Endometrial microvascular endothelial cells (primary cell): ENCODE data around the gene ADNP. TPM values are rescaled to one million over a fixed set of nuclear protein-coding genes. Genes with fewer than 3 reads are reported as not detected.
"Not testable (repeated sequence)": the region's sequence is repeated elsewhere in the genome, so short reads cannot be mapped to it uniquely, and the experiment has no call there.

Source experiments
- in situ Hi-C: cut with HindIII; loops from 2 replicates; pipeline ENCODE4 v1.10.0; 2017; ENCODE audit warnings: low sequenced_read_pairs, low pct_unique_long_range_greater_than_20kb; ENCODE audit errors: inconsistent ontology term
- total RNA-seq: library from RNA; depleted of rRNA; stranded (reverse); fragments of >200 nt; gene quantifications from one replicate; pipeline ENCODE4 v1.2.3, GENCODE V29; 2015; ENCODE audit errors: inconsistent ontology term

Gene ADNP
- 29.5 TPM for total RNA-seq

GRCh38 chr20:50931306-50932015 is at the start of gene ADNP:
Gene ADNP, minus strand, starts transcription at chr20:50931437. Its CDS starts 27,441 bp downstream, at chr20:50903996.
- in situ Hi-C loops, result no loop called here

DNA sequence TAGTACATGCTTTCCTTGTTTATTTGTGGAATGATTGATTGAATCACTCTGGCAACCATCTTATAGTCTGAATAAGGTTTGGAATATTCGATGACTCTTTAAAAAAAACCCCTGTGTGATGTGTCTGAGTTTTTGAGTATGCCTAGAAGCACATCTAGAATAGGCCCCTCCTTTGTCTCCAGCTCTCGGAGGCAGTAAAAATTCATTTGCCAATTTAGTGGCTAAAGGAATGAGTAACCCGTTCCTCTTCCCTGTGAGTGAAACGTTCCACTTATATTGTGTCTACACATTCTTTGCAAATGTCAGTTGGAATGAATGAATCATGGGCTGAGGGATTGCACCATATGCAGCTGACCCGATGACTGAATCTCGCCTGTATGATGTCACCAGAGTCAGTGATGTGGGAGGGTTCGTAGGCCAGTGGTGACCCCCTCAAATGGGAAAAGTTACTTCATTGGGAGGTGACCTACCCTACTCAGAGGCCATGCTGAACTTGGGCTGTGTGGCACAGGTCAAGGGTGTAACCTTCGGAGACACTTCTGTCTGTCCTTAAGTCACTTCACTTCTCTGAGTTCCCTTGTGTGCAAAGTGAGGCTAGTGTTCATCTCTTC is 48.9 kb upstream of the ADNP start:
- in situ Hi-C loops, result no loop called here

DNA sequence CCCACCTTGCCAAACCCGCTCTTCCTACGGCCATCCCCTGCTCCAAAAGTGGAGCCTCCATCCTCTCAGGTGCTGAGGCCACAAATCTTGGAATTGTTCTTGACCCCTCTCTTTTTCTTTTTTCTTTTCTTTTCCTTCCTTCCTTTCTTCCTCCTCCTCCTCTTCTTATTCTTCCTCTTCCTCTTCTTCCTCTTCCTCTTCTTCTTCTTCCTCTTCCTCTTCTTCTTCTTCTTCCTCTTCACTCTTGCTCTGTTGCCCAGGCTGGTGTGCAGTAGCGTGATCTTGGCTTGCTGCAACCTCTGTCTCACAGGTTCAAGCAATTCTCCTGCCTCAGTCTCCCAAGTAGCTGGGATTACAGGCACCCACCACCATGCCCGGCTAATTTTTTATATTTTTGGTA is 47.3 kb upstream of the ADNP start:
- in situ Hi-C loops, result not testable (repeated sequence)

- in situ Hi-C loops, result no loop called here
These were observed 46.1 kb upstream of the ADNP start for GRCh38 chr20:50977066-50978021.

DNA sequence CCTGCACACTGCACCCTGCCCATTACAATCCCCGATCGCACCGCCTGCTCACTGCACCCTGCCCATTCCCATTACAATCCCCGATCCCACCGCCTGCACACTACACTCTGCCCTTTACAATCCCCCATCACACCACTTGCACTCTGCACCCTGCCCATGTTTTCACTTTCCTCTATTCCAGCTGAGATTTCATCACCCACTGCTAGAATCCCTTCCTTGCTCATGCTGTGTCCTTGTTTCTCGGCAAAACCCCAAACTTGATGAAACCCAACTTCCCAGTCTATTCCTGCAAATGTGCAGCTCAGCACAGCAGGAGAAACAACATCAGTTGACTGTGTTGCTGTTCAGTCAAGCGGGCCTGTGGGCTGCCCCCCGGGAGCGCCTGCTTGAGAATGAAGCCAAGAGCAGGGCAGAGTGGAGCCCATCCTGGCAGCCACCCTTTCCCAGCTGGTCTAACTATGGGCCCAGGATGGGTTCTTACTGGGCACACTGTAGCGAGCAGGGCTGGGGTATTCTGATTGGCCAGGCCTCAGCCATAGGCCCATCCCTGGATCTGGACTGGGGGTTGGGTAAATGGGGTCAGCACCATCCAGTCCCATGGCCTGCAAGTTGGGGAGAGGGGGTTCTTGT is 44.6 kb upstream of the ADNP start:
- in situ Hi-C loops, result no loop called here

DNA sequence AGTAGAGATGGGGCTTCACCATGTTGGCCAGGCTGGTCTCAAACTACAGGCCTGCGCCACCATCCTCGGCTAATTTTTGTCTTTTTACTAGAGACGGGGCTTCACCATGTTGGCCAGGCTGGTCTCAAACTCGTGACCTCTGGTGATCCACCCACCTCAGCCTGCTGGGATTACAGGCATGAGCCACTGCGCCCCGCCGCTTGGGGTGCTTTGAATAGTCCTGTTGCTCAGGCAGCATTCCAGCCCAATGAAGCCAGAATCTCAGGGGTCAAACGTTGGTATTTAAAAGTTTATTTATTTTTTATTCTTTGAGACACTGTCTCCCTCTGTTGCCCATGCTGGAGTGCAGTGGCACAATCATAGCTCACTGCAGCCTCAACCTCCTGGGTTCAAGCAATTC is 38.7 kb upstream of the ADNP start:
- in situ Hi-C loops, result no loop called here

DNA sequence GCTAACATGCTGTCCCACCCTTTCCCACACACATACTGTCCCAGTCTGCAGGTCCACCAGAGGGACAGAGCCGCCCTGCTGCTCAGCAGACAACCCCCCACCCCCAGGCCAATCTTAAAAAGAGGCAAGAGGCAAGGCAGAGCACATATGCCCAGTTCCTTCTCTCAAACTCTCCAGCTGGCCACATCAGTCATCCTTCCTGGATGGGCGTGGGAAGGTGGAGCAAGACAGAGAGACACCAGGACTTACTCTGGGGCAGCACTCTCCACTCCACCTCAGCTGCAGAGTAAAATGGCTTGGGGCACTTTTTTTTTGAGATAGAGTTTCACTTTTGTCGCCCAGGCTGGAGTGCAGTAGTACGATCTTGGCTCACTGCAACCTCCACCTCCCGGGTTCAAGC is 38.2 kb upstream of the ADNP start:
- in situ Hi-C loops, result no loop called here

DNA sequence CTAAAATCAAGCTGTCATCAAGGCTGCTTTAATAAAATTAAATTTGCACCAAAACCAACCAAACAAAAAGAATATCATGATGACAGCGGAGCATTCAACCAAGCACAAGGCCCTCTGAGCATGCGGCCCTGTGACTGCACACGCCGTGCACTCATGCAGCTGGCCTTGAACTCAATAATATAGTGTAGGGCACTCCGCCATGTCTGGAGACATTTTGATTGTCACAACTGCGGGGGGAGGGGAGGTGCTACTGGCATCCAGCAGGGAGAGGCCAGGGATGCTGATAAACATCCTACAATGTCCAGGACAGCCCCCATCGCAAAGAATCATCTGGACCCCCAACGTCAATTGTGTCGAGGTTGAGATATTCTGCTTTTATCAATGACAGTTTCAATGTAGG is 37.1 kb upstream of the ADNP start:
- in situ Hi-C loops, result no loop called here

- in situ Hi-C loops, result no loop called here
These were observed 36.3 kb upstream of the ADNP start for GRCh38 chr20:50967586-50967985.

DNA sequence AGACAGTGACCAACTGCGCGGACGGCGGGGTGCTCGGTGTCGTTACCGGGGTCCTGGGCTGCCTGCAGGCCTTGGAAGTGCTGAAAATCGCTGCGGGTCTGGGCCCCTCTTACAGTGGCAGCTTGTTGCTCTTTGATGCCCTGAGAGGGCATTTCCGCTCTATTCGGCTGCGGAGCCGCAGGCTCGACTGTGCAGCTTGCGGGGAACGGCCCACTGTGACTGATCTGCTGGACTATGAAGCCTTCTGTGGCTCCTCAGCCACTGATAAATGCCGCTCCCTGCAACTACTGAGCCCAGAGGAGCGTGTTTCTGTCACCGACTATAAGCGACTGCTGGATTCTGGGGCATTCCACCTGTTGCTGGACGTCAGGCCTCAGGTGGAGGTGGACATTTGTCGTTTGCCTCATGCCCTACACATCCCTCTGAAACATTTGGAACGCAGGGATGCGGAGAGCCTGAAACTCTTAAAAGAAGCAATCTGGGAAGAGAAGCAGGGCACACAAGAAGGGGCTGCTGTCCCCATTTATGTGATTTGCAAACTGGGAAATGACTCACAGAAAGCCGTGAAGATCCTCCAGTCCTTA is 28.4 kb upstream of the ADNP start:
- in situ Hi-C loops, result no loop called here

DNA sequence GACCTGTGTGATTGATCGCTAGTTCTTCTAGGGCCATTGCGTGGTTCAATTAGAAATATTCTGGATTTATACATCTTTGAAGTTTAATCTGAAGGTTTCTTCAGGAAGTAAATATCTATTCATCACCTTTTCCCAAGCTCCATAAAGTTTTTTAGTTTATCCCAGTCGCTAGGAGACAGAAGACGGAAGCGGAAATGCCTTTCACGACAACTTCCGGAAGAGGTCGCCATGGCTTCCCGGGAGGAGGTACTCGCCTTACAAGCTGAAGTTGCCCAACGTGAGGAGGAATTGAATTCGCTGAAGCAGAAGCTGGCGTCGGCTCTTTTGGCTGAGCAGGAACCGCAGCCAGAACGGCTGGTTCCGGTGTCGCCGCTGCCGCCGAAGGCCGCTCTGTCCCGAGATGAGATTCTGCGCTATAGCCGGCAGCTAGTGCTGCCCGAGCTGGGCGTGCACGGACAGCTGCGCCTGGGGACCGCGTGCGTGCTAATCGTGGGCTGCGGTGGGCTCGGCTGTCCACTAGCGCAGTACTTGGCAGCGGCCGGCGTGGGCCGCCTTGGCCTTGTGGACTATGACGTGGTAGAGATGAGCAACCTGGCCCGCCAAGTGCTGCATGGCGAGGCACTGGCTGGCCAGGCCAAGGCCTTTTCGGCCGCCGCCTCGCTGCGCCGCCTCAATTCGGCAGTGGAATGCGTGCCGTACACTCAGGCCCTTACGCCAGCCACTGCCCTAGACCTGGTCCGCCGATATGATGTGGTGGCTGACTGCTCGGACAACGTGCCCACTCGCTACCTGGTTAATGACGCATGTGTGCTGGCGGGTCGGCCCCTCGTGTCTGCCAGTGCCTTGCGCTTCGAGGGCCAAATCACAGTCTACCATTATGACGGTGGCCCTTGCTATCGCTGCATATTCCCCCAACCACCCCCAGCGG is 27.6 kb upstream of the ADNP start, which contains the start of gene MOCS3:
Gene MOCS3 (plus strand): TSS at position 204 of the 928 bp plus-strand sequence. CDS start 25 bp downstream, at position 229.
- in situ Hi-C loops, result no loop called here

- in situ Hi-C loops, result no loop called here
These were observed 26.8 kb upstream of the ADNP start, which contains the start of gene DPM1 for GRCh38 chr20:50957798-50958614. Gene DPM1, minus strand, starts transcription at chr20:50958532. Its CDS starts 9 bp downstream, at chr20:50958523.

DNA sequence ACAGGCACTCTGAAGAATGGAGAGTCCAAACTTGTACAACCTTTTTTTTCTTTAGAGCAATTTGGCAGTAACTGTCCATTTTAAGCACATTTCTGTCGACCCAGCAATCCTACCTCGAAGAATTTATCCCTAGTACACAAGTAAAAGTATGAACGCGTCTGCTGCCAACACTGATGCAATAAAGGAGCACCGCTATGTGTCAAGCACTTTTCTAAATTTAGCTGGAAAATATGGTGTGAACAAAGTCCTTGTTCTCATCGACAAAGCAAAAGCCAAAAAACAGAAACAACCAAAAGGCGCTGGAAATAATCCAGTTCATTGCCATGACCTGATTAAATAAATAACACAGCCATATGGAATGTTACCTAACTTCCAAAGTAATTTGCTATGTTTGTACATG is 26.0 kb upstream of the ADNP start:
- in situ Hi-C loops, result no loop called here

GRCh38 chr20:50953821-50954220 is 22.6 kb upstream of the ADNP start:
- in situ Hi-C loops, result no loop called here

DNA sequence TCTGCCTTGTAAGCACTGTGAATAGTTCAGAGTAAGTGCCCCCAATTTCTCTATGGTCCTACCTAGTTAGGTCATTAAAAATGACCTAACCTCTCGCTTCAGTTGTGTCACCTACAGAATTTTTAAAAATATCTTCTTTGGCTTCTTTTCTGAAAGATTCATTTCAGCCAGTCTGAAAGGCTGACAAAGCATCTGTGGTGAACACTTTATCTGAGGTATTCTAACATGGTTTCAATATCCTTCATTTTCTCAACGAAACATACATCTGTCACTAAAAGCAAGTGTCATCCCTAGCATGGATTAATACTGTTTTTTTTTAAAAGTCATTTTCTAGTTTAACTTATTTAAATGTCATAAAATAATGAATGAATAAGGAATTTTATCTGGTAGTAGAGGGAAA is 22.0 kb upstream of the ADNP start:
- in situ Hi-C loops, result no loop called here

GRCh38 chr20:50948132-50948785 is 17.0 kb upstream of the ADNP start:
- in situ Hi-C loops, result no loop called here
